Endometrial microvascular endothelial cells (primary cell): ENCODE results near the gene KCNMB2. TPM values are rescaled to one million over a fixed set of nuclear protein-coding genes. Genes with fewer than 3 reads are reported as not detected.
"Not testable (repeated sequence)": the region's sequence is repeated elsewhere in the genome, so short reads cannot be mapped to it uniquely, and the experiment has no call there.

ENCODE experiments used
- in situ Hi-C: cut with HindIII; loops from 2 replicates; pipeline ENCODE4 v1.10.0; 2017; ENCODE audit warnings: low sequenced_read_pairs, low pct_unique_long_range_greater_than_20kb; ENCODE audit errors: inconsistent ontology term
- total RNA-seq: library from RNA; depleted of rRNA; stranded (reverse); fragments of >200 nt; gene quantifications from one replicate; pipeline ENCODE4 v1.2.3, GENCODE V29; 2015; ENCODE audit errors: inconsistent ontology term

KCNMB2 gene
- total RNA-seq, 1 donor from 2014 or later = not detected

DNA sequence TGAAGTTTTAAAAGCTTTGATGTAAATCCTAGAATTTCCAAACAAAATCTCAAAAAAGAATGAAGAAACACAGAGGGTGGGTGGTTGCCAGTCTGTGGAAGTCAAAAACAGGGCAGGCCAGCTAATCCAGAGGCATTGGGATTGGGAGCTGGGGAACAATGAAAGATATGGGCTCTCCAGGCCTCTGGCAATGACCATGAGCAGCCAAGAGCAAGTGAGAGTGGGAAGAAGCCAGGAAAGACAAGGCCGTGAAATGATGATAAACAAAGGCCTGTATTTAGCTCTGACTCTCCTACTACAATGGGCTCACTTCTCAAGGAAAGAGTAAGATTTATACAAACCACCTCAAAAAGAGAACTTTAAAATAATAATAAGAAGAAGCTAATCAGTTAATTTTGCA is 286.9 kb downstream of the KCNMB2 start:
- in situ Hi-C loops = no loop called here

DNA sequence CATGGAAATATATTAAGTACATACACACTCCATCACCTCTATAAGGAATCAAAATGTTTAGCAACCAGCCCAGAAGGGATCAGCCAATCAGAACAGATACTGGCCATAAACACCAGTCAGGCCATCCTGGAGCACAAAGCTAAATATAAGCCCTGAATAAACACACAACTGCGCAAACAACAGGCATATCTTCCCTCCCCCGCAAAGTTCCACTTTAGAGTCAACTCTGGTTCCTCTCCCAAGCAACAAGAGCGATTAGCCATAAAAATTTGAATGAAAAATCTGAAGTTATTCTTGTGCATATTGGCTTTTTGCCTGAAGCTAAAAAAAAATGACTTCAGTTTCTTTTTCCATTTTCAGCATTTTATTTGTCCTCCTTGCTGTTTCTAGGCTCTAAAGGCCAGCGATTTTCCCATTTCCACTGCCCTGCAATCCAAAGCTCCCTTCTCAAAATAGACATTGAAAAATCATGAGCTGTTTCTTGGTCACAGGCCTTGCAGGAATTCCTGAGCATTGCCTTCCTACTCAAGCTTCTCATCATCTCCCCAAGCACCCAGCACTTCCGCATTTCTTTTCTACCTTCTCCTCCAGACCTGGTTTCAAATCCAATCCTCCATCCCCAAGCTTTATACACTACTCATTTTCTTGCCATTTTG is 287.5 kb downstream of the KCNMB2 start:
- in situ Hi-C loops = no loop called here

DNA sequence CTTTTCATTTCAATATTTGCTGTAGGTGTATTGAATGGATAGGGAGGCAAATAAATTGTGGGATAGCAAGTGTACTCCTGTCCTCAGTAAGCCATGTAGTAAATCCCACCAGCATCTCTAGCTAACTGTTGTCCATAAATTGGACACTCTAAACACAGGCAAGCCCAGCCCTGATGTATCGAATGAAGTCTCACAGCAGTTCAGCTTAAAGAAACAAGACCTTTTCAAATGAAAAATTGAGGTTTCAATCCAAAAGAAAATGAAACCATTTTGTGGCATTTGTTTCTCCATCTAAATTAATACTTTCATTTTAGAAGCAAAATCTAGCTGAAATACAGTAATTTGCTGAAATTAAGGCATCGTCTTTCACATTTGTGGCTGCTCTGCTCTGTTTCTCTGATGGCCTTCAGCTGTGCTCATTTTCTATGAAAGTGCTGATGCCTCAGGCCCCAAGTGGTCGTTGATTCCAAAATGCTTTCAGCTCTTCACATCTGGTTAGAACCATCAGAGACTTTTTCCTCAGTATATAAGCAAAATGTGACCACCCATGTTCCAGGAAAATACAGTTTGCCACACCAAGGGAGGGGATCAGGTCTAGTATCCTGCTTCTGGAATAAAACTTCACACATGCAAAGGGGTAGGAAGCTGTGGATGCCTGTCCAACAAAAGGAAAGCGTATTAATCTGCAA is 290.3 kb downstream of the KCNMB2 start:
- in situ Hi-C loops = no loop called here

DNA sequence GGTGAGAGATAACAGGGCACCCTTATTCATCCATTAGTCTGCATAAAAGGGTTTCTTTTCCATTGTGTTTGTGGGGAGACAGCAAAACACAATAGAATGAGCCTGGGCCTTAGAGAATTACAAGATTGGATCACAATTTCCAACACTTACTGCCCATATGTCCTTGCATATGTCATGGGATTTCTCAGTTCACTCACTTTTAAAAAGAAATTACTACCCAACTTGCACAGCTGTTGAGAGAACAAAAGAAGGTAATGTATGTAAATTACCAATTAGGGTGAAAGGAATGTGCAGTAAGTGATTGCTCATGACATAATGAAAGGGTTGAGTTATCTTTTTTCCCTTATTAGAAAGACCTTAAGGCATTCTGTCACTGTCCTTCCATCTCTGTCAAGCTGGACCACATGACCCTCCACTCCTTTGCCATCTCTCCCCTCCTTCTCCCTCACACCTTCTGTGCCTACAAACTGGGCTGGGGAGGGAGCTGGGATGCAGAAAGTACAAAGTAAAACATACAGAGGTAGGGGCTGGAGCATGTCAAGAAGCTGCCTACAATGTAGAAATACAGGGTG is 291.1 kb downstream of the KCNMB2 start:
- in situ Hi-C loops = no loop called here

DNA sequence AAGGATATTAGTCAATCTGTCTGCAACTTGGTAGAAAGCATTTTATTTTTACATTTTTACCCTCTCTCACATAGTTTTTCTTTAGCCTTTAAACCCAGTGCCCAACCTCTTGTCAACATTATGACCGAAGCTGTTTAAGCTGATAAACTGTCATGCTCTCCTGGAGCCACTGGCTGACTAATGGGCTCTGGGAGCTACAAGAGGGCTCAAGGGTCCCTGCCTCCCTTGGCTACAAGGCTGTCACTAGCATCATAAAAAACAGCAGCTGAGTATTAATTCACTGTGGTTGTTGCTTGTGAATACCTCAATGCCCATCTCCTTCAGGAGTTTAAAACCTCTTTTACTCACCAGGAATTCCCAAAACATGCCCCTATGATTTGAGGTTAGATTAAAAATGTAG is 297.5 kb downstream of the KCNMB2 start:
- in situ Hi-C loops = no loop called here

DNA sequence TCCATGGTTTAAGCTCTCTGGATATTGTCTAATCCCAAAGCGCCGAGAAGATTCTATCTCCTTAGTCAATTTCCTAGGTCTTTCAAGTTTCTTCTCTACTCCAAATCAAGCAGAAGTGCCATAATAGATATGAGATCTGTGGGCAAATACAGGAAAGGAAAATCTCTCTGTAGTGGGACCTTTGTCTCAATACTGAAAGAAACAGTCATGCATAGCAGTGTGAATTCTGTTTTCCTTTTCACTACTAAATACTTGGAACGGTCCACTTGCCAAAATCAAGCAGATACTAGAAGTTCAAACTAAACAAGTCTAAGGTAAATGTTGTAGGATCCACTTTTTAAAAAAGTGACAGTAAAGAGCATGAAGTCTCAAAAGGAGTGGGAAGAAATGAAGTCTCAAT is 298.8 kb downstream of the KCNMB2 start:
- in situ Hi-C loops = no loop called here

DNA sequence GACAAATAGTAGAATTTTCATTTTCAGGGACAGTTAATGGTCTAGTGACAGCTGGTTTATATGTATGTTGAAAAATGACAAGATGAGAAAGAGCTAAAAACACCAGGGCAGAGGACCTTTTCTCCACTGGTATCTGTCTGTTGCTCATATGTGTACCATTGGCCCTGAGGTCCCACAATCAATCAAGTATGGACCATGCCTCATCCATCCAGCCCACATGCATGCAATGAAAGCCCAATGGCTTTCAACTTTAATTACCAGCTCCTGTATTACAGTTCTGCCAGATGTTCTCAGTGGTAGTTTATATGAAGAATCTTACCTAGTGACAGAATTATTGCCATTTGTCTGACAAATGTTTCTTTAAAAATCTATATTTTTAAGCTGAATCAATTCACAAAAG is 301.3 kb downstream of the KCNMB2 start:
- in situ Hi-C loops = no loop called here

DNA sequence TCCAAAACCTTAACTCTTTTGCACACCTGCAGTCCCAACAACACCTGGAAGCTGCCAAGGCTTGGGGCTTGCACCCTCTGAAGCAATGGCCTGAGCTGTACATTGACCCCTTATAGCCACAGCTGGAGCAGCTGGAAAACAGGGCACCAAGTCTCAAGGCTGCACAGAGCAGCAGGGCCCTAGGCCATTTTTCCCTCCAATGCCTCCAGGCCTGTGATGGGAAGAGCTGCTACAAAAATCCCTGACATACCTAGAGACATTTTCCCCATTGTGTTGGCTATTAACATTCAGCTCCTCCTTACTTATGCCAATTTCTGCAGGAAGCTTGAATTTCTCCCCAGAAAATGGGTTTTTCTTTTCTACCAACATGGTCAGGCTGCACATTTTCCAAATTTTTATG is 304.4 kb downstream of the KCNMB2 start:
- in situ Hi-C loops = no loop called here

DNA sequence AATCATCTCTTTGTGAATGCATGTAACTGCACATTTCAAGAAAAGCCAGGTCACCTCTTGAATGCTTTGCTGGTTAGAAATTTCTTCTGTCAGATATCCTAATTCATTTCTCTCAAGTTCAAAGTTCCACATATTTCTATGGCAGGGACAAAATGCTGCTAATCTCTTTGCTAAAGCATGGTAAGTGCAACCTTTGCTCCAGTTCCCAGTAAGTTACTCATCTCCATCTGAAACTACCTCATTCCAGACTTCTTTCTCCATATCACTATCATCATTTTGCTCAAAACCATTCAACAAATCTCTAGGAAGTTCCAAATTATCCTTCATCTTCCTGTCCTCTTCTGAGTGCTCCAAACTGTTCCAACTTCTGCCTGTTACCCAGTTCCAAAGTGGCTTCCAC is 304.8 kb downstream of the KCNMB2 start:
- in situ Hi-C loops = no loop called here

DNA sequence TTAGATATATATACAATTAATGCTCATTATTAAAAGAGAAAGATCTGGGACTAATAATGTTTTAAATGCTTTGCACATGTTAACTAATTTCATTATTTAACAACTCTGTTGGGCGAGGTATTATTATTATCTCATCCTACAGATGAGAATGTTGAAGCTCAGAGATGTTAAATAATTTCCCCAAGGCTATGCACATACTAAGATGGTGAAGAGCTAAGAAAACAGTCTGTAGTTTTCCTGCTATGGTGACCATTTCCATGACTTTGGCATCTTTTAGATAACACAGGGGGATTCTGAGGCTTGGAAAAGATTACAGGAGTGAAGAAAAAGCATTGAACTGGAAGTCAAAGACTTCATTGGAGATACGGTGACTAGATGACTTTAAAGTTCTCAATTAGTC is 308.7 kb downstream of the KCNMB2 start:
- in situ Hi-C loops = no loop called here

DNA sequence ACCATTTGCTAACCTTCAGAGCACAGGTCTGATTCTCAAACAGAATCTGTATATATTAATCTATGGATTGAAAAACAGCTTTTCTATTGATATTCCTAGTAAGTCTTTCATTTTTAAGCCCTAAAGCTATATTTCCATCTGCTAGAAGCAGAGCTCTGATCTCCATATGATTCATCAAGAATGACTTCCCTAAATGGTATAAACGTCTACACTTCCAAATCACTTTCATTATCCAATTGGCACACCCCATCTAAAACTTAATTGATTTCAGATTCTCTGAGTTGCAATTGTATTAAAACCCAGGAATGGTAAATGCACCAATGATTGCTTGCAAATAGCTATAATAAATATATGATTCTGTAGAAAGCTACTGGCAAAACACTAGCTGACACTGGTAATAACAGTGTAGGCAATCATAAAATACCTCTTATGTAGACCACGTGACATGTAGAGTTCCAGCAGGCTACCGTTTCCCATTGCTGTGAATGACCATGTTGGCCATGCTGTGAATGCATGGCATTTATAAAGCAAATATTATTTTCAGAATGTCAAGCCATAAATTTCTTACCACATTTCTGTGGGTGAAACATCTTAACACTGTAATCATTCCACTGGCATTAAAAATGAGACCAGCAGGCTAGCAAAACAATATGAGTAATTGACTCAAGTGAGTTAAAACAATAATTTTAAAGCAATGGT is 309.3 kb downstream of the KCNMB2 start:
- in situ Hi-C loops = no loop called here

DNA sequence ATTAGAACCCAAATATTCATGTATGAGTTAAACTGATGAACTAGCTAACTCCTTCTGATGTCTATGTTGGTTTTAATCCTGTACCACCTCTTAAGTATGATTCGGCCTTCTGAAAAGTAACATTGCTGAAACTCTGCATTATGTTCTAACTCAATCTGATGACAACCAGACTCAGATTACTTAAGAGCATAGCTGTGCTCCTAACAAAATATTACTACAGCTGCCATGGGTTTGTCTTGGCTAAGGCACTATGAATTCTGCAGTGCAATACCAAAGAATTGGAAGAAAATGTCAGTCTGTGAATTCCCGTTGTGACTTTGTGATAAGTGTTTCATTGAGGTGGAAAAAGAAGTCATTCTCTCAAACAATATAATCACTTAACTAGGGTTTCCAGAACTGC is 311.0 kb downstream of the KCNMB2 start:
- in situ Hi-C loops = no loop called here

DNA sequence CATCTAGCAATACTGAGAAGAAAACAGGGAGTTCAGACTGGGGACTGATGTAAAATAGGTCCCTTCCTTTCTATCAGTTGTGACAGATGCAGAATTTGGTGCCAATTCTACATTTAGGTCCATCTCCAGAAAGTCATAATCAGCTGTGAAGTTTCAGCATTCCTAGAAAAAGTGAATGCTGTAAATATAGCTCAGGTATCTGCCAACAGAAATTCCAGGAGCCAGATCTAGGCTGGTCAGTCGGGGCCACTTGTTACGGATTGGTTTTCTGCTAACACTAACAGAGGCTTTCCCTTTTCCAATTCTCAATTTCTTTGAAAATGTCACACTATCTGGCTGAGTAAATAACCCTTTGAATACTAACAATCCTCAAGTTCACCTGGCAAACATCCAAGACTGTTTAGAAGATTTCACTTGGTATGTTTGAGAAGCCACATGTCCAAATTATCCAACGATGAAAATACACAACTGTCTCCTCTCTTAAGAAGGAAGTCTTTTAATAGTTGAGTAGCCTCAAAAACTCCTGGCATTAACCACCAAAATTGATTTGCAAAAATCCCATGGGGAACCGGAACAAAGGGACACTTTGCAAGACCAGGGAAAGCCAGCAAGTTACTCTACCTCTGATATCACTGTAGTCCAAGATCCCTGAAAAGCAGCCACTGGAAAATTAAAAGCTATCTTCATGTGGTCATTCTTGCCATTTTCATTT is 313.1 kb downstream of the KCNMB2 start:
- in situ Hi-C loops = no loop called here

DNA sequence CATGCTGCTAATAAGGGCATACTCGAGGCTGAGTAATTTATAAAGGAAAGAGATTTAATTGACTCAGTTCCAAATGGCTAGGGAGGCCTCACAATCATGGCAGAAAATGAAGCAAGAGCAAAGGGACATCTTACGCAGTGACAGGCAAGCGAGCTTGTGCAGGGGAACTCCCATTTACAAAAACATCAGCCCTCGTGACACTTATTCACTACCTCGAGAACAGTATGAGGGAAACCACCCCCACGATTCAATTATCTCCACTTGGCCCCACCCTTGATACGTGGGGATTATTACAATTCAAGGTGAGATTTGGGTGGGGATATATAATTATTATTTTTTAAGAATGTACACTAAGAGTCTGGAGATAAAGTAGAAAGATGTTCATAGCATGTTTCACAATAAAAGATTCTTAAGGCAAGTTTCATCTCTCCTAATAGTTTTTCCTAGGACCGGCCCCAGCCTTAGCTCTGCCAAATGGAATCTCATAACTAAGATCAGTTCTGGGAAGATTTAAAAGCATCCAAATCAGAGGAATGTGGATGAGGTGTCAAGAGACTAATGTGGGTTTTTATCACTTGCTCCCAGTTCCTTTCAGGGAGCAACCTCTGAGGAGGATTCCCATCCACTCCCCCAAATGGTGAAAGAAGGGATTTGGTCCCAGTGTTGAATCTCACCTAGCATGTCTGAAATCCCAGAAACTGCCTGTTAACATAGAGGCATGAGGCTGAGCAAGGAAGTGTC is 314.4 kb downstream of the KCNMB2 start:
- in situ Hi-C loops = no loop called here

DNA sequence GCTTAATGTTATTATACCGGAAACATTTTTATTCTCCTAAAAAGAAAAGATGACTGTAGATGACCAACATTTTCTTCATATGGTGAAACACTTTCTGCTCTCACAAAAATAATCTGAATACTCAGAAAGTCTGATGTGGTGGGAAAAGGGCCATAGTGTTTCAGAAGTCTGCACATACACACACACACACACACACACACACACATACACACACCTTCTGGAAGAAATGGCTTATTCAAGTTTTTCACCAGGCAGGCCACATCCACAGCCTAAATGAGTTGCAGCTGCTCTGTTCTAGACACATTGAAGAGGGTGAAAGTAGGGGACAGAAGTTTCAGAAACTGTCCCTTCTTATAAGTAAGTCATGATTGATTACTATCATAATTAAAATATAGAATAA is 315.3 kb downstream of the KCNMB2 start:
- in situ Hi-C loops = no loop called here

DNA sequence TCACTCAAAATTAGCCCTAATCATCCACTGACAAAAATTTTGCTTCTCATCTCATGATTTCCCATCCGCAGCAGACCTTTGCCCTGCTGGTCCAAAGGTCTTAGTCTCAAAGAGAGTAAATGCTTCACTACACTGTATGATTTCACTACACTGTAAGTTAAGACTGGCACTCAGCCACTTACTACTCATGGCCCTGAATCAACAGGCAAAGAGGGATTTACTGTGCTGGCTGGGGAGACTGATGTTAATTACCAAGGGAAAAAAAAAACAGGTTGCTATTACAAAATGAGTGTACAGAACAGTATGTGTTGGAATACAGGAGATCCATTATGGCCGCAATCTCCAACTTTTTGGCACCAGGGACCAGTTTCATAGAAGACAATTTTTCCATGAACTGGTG is 320.6 kb downstream of the KCNMB2 start:
- in situ Hi-C loops = no loop called here

DNA sequence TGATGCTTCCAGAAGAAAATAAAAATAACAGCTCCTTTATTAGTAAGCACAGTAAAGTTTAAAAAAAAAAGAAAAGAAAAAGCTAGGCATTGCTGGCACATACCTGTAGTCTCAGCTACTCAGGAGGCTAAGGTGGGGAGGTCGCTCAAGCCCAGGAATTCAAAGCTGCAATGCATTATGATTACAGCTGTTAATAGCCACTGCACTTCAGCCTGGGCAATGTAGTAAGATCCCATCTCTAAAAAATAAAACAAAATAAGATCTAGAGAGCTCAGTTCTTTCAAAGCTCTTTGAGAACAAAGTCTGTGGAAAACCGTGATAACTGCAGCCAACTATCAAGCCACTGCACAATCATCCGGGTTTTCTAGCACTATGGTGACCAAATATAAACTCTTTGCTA is 323.1 kb downstream of the KCNMB2 start:
- in situ Hi-C loops = no loop called here

DNA sequence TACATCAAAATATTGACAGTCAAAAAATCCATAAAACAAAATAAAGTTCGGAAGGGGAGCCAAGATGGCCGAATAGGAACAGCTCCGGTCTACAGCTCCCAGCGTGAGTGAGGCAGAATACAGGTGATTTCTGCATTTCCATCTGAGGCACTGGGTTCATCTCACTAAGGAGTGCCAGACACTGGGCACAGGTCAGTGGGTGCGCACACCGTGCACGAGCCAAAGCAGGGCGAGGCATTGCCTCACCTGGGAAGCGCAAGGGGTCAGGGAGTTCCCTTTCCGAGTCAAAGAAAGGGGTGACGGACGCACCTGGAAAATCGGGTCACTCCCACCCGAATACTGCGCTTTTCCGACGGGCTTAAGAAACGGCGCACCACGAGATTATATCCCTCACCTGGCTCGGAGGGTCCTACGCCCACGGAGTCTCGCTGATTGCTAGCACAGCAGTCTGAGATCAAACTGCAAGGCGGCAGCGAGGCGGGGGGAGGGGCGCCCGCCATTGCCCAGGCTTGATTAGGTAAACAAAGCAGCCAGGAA is 323.7 kb downstream of the KCNMB2 start:
- in situ Hi-C loops = not testable (repeated sequence)
